ENCODE data around the gene CNTROB.

The CNTROB gene

GRCh38 chr17:7931709-7932482 is at the start of gene CNTROB, which contains the start of gene TRAPPC1 (continued):
- TF ChIP-seq PRDM2 (tag by site-specific recombination; IDR thresholded peaks at IDR 0.05; ENCODE audit: borderline replicate concordance) (no peak), HOXC10 (CRISPR knock-in tag; IDR thresholded peaks at IDR 0.05) (no peak), ZNF623 (tag by site-specific recombination; IDR thresholded peaks at IDR 0.05) (no peak), ZFP37 (tag by site-specific recombination; IDR thresholded peaks at IDR 0.05) (no peak), ZNF211 (tag by site-specific recombination; IDR thresholded peaks at IDR 0.05; ENCODE audit: low read depth) (no peak), ZBTB20 (tag by site-specific recombination; IDR thresholded peaks at IDR 0.05) (peak; percentile 81; the same call in 1 of the 2 replicates), ZNF214 (tag by site-specific recombination; IDR thresholded peaks at IDR 0.05; ENCODE audit: borderline replicate concordance) (no peak), ZXDB (tag by site-specific recombination; IDR thresholded peaks at IDR 0.05) (peak; percentile 77; the same call in 1 of the 2 replicates), ZBTB7A (tag by site-specific recombination; IDR thresholded peaks at IDR 0.05; ENCODE audit: low read depth) (peak; percentile 88), MEIS1 (CRISPR knock-in tag; IDR thresholded peaks at IDR 0.05; ENCODE audit: borderline replicate concordance) (no peak), YY1 (tag by site-specific recombination; IDR thresholded peaks at IDR 0.05) (no peak), ZNF571 (tag by site-specific recombination; IDR thresholded peaks at IDR 0.05) (no peak), ZNF202 (tag by site-specific recombination; IDR thresholded peaks at IDR 0.05; ENCODE audit: borderline replicate concordance) (no peak), ZFHX2 (tag by site-specific recombination; conservative IDR thresholded peaks at IDR 0.05) (peak; percentile 100), RBAK (tag by site-specific recombination; IDR thresholded peaks at IDR 0.05) (peak; percentile 65; the same call in 1 of the 2 replicates), ZNF768 (tag by site-specific recombination; IDR thresholded peaks at IDR 0.05) (no peak), ZNF624 (tag by site-specific recombination; IDR thresholded peaks at IDR 0.05) (no peak), PRDM1 (tag by site-specific recombination; IDR thresholded peaks at IDR 0.05) (0 out of 2 replicates have a peak, but pooled peaks have one; percentile 50), OVOL3 (tag by site-specific recombination; IDR thresholded peaks at IDR 0.05) (peak; percentile 74; the same call in 1 of the 2 replicates), ZNF626 (tag by site-specific recombination; IDR thresholded peaks at IDR 0.05) (no peak), ZBTB21 (tag by site-specific recombination; IDR thresholded peaks at IDR 0.05) (peak; percentile 97), SP3 (tag by site-specific recombination; IDR thresholded peaks at IDR 0.05) (peak; percentile 97), IKZF3 (tag by site-specific recombination; IDR thresholded peaks at IDR 0.05) (no peak), GFI1B (tag by site-specific recombination; IDR thresholded peaks at IDR 0.05) (0 out of 2 replicates have a peak, but pooled peaks have one; percentile 21), ZNF350 (tag by site-specific recombination; IDR thresholded peaks at IDR 0.05) (no peak), ZNF394 (tag by site-specific recombination; IDR thresholded peaks at IDR 0.05; ENCODE audit: borderline replicate concordance) (peak; percentile 54; the same call in 1 of the 2 replicates), ZNF169 (tag by site-specific recombination; IDR thresholded peaks at IDR 0.05) (peak; percentile 79; the same call in 1 of the 2 replicates), KLF7 (tag by site-specific recombination; IDR thresholded peaks at IDR 0.05; ENCODE audit: borderline replicate concordance) (peak; percentile 91; the same call in 1 of the 2 replicates), WT1 (tag by site-specific recombination; IDR thresholded peaks at IDR 0.05) (peak; percentile 76; the same call in 1 of the 2 replicates), ZEB2 (tag by site-specific recombination; IDR thresholded peaks at IDR 0.05) (peak; percentile 84)
- TF ChIP-seq, protein P1, sequence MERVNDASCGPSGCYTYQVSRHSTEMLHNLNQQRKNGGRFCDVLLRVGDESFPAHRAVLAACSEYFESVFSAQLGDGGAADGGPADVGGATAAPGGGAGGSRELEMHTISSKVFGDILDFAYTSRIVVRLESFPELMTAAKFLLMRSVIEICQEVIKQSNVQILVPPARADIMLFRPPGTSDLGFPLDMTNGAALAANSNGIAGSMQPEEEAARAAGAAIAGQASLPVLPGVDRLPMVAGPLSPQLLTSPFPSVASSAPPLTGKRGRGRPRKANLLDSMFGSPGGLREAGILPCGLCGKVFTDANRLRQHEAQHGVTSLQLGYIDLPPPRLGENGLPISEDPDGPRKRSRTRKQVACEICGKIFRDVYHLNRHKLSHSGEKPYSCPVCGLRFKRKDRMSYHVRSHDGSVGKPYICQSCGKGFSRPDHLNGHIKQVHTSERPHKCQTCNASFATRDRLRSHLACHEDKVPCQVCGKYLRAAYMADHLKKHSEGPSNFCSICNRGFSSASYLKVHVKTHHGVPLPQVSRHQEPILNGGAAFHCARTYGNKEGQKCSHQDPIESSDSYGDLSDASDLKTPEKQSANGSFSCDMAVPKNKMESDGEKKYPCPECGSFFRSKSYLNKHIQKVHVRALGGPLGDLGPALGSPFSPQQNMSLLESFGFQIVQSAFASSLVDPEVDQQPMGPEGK (tag by site-specific recombination; IDR thresholded peaks at IDR 0.05) = peak; percentile 97
- TF ChIP-seq, protein P2, sequence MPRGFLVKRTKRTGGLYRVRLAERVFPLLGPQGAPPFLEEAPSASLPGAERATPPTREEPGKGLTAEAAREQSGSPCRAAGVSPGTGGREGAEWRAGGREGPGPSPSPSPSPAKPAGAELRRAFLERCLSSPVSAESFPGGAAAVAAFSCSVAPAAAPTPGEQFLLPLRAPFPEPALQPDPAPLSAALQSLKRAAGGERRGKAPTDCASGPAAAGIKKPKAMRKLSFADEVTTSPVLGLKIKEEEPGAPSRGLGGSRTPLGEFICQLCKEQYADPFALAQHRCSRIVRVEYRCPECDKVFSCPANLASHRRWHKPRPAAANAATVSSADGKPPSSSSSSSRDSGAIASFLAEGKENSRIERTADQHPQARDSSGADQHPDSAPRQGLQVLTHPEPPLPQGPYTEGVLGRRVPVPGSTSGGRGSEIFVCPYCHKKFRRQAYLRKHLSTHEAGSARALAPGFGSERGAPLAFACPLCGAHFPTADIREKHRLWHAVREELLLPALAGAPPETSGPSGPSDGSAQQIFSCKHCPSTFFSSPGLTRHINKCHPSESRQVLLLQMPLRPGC (tag by site-specific recombination; IDR thresholded peaks at IDR 0.05) = peak; percentile 88

All from HEK293 (cell line).